NCI-H2171 (cell line): ENCODE results near the gene PCDHGB4.
"Not testable (repeated sequence)": the region's sequence is repeated elsewhere in the genome, so short reads cannot be mapped to it uniquely, and the experiment has no call there.

ENCODE experiments used
- DNase-seq: peaks from one replicate; lab custom pipeline; 2025; lab: John Stamatoyannopoulos, UW

The PCDHGB4 gene

DNA sequence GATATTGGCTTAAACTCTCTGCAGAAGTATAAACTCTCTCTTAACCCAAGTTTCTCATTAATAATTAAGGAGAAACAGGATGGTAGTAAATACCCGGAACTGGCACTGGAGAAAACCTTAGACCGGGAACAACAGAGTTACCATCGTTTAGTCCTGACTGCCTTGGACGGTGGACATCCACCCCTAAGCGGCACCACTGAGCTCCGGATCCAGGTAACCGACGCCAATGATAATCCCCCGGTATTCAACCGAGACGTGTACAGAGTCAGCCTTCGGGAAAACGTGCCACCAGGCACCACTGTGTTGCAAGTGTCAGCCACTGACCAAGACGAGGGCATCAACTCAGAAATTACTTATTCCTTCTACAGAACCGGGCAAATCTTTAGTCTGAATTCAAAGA is 11.1 kb downstream of the PCDHGB4 start:
- no peak for DNase-seq

- DNase-seq: no peak
Observed at GRCh38 chr5:141399555-141400258, 12.2 kb downstream of the PCDHGB4 start.

- DNase-seq: no peak
Observed at GRCh38 chr5:141402553-141403243, 15.2 kb downstream of the PCDHGB4 start, which contains the start of gene PCDHGA9. Gene PCDHGA9, plus strand, starts transcription at chr5:141402778. Its CDS starts 175 bp downstream, at chr5:141402953.

DNA sequence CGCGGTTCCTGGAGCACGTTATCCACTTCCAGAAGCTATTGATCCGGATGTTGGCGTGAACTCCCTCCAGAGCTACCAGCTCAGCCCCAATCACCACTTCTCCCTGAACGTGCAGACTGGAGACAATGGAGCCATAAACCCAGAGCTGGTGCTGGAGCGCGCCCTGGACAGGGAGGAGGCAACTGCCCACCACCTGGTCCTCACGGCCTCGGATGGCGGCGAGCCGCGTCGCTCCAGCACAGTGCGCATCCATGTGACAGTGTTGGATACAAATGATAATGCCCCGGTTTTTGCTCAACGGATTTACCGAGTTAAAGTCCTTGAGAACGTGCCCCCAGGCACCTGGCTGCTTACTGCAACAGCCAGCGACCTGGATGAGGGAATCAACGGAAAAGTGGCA is 15.9 kb downstream of the PCDHGB4 start:
- no peak for DNase-seq

- DNase-seq: not testable (repeated sequence)
Observed at GRCh38 chr5:141407790-141408505, 20.4 kb downstream of the PCDHGB4 start, which contains the start of gene PCDHGB6. Gene PCDHGB6, plus strand, starts transcription at chr5:141408021. Its CDS starts 182 bp downstream, at chr5:141408203.

DNA sequence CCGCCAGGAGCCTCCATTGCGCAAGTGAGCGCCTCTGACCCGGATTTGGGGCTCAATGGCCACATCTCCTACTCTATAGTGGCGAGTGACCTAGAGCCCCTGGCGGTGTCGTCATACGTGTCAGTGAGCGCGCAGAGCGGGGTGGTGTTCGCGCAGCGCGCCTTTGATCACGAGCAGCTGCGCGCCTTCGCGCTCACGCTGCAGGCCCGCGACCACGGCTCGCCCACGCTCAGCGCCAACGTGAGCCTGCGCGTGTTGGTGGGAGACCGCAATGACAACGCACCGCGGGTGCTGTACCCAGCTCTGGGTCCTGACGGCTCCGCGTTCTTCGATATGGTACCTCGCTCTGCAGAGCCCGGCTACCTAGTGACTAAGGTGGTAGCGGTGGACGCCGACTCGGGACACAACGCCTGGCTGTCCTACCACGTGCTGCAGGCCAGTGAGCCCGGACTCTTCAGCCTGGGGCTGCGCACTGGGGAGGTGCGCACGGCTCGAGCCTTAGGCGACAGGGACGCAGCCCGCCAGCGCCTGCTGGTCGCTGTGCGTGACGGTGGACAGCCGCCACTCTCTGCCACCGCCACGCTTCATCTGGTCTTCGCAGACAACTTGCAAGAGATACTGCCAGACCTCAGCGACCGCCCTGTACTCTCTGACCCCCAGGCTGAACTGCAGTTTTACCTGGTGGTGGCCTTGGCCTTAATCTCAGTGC is 22.3 kb downstream of the PCDHGB4 start:
- DNase-seq: no peak

GRCh38 chr5:141411575-141411974 is 24.1 kb downstream of the PCDHGB4 start:
- DNase-seq: no peak

- peak; percentile 47 for DNase-seq
Observed at GRCh38 chr5:141412854-141413539, 25.5 kb downstream of the PCDHGB4 start, which contains the start of gene PCDHGA10. Gene PCDHGA10, plus strand, starts transcription at chr5:141412987. Its CDS starts 189 bp downstream, at chr5:141413176.

GRCh38 chr5:141413540-141414069 is 26.1 kb downstream of the PCDHGB4 start:
- DNase-seq: no peak

DNA sequence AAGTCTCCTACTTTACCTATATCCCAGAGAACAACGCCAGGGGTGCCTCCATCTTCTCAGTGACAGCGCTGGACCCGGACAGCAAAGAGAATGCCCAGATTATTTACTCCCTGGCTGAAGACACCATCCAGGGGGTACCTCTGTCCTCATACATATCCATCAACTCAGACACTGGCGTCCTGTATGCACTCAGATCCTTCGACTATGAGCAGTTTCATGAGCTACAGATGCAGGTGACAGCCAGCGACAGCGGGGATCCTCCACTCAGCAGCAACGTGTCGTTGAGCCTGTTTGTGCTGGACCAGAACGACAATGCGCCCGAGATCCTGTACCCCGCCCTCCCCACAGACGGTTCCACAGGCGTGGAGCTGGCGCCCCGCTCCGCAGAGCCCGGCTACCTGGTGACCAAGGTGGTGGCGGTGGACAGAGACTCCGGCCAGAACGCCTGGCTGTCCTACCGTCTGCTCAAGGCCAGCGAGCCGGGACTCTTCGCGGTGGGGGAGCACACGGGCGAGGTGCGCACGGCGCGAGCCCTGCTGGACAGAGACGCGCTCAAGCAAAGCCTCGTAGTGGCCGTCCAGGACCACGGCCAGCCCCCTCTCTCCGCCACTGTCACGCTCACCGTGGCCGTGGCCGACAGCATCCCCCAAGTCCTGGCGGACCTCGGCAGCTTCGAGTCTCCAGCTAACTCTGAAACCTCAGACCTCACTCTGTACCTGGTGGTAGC is 27.2 kb downstream of the PCDHGB4 start:
- not testable (repeated sequence) for DNase-seq

- DNase-seq: not testable (repeated sequence)
Observed at GRCh38 chr5:141415275-141415618, 27.7 kb downstream of the PCDHGB4 start.

GRCh38 chr5:141417494-141418172 is 30.1 kb downstream of the PCDHGB4 start, which contains the start of gene PCDHGB7:
Gene PCDHGB7, plus strand, starts transcription at chr5:141417677. Its CDS starts 183 bp downstream, at chr5:141417860.
- not testable (repeated sequence) for DNase-seq

- no peak for DNase-seq
Observed at GRCh38 chr5:141419074-141419880, 31.8 kb downstream of the PCDHGB4 start.

DNA sequence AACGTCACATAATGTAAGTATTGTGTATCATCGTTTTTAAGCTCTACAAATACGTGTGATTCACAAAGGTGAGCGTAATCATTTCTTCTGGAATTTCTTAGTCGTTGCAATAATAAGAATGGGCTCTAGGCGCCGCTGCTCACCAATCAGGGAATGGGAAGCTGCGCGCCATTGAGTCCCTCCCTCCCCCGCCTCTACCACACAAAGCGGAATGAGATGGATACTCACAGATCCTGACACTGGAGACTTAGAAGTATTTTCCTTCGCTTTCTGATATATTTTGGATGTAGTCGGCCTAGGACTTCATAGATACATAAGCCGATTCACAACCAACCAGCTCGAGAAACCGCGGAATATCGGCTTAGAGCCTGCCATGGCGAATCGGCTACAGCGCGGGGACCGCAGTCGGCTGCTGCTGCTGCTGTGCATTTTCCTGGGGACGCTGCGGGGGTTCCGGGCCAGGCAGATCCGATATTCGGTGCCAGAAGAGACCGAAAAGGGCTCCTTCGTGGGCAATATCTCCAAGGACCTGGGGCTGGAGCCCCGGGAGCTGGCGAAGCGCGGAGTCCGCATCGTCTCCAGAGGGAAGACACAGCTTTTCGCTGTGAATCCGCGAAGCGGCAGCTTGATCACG is 33.5 kb downstream of the PCDHGB4 start, which contains the start of gene PCDHGA11:
TSS of gene PCDHGA11 (plus strand) at position 197 of the 634 bp plus-strand sequence. CDS start at position 374, 177 bp downstream.
- no peak for DNase-seq

DNA sequence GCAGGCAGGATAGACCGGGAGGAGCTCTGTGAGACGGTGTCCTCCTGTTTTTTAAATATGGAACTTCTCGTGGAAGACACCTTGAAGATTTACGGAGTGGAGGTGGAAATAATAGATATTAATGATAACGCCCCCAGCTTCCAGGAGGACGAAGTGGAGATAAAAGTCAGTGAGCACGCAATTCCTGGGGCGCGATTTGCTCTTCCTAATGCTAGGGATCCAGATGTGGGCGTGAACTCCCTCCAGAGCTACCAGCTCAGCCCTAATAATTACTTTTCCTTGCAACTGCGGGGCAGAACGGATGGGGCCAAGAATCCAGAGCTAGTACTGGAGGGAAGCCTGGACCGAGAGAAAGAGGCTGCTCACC is 34.0 kb downstream of the PCDHGB4 start:
- DNase-seq: no peak

DNA sequence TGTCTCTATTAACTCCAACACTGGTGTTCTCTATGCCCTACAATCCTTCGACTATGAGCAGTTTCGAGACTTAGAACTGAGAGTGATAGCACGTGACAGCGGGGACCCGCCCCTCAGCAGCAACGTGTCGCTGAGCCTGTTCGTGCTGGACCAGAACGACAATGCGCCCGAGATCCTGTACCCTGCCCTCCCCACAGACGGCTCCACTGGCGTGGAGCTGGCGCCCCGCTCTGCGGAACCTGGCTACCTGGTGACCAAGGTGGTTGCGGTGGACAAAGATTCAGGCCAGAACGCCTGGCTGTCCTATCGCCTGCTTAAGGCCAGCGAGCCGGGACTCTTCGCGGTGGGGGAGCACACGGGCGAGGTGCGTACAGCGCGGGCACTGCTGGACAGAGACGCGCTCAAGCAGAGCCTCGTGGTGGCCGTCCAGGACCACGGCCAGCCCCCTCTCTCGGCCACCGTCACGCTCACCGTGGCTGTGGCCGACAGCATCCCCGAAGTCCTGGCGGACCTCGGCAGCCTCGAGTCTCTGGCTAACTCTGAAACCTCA is 35.3 kb downstream of the PCDHGB4 start:
- no peak for DNase-seq

- DNase-seq: no peak
Observed at GRCh38 chr5:141427783-141428426, 40.4 kb downstream of the PCDHGB4 start.
